IMR-90 (cell line): ENCODE measurements around the gene L3MBTL4. TPM values are rescaled to one million over a fixed set of nuclear protein-coding genes. Genes with fewer than 3 reads are reported as not detected.

Experiments used
- ATAC-seq: fragments of 200-7000 bp; cut with Tn5 transposase; 2 replicates; pipeline ENCODE4 v1.9.1; 2020; ENCODE audit warnings: low read depth, mild to moderate bottlenecking, moderate library complexity
- BruUV-seq: library from RNA; stranded (reverse); fragments of 400-500 nt; replicated peaks from 2 replicates; lab custom pipeline; 2021; lab: Mats Ljungman, UMichigan
- CTCF ChIA-PET: fragments of 300-600 bp; formaldehyde crosslinking; extraction: SDS; loops from one replicate; lab custom pipeline; 2021; ENCODE audit warnings: antibody characterized with exemption; lab: Yijun Ruan, JAX
- POLR2A ChIA-PET: fragments of 300-600 bp; sonication (Branson Sonifier 250); formaldehyde crosslinking; loops from one replicate; lab custom pipeline; 2022; ENCODE audit warnings: antibody characterized with exemption; ENCODE audit not compliant: unreplicated experiment; lab: Charles Lee
- DNase-seq: peaks from one replicate; pipeline ENCODE4 v3.0.0; 2013
- H2AFZ ChIP-seq: replicated peaks from 2 replicates; pipeline ENCODE3; 2013; ENCODE audit warnings: low read length, mild to moderate bottlenecking; ENCODE audit not compliant: poor library complexity
- H2AK5ac ChIP-seq: 2 replicates; pipeline ENCODE4 v1.6.1; 2013; ENCODE audit warnings: low read depth, low read length, inconsistent platforms
- H2AK9ac ChIP-seq: replicated peaks from 2 replicates; pipeline ENCODE3; 2013; ENCODE audit warnings: mild to moderate bottlenecking, low read depth, low read length, moderate library complexity; ENCODE audit not compliant: poor library complexity
- H2BK120ac ChIP-seq: 2 replicates; pipeline ENCODE4 v1.6.1; 2013; ENCODE audit warnings: low read depth, low read length, inconsistent platforms
- H2BK15ac ChIP-seq: 3 replicates; pipeline ENCODE4 v1.6.1; 2013; ENCODE audit warnings: low read depth, low read length, inconsistent platforms
- H2BK20ac ChIP-seq: 2 replicates; pipeline ENCODE4 v1.6.1; 2013; ENCODE audit warnings: low read depth, mild to moderate bottlenecking, inconsistent platforms, low read length, moderate library complexity
- H2BK5ac ChIP-seq: 2 replicates; pipeline ENCODE4 v1.6.1; 2013; ENCODE audit warnings: mild to moderate bottlenecking, low read depth, low read length, inconsistent platforms; ENCODE audit not compliant: poor library complexity, severe bottlenecking
- H3K14ac ChIP-seq: replicated peaks from 2 replicates; pipeline ENCODE4 v1.6.1; 2013; ENCODE audit warnings: low read depth, low read length, inconsistent platforms
- H3K18ac ChIP-seq: 2 replicates; pipeline ENCODE4 v1.6.1; 2013; ENCODE audit warnings: low read depth, low read length, control low read depth
- H3K23ac ChIP-seq: 2 replicates; pipeline ENCODE4 v1.6.1; 2013; ENCODE audit warnings: low read depth, low read length, inconsistent platforms
- H3K27ac ChIP-seq: 2 replicates; pipeline ENCODE4 v1.5.1; 2013; ENCODE audit warnings: mild to moderate bottlenecking, control low read depth, low read length; ENCODE audit not compliant: insufficient read depth
- H3K27me3 ChIP-seq: 2 replicates; pipeline ENCODE4 v1.6.1; 2013; ENCODE audit warnings: low read length; ENCODE audit not compliant: control insufficient read depth, insufficient read depth
- H3K36me3 ChIP-seq: 2 replicates; pipeline ENCODE4 v1.6.1; 2013; ENCODE audit warnings: low read length, mixed read lengths; ENCODE audit not compliant: control insufficient read depth, insufficient read depth
- H3K4ac ChIP-seq: 2 replicates; pipeline ENCODE4 v1.6.1; 2013; ENCODE audit warnings: low read depth, low read length, inconsistent platforms
- H3K4me1 ChIP-seq: 2 replicates; pipeline ENCODE4 v1.6.1; 2013; ENCODE audit warnings: low read length, mixed read lengths; ENCODE audit not compliant: control insufficient read depth, insufficient read depth
- H3K4me2 ChIP-seq: 2 replicates; pipeline ENCODE4 v1.6.1; 2013; ENCODE audit warnings: low read depth, mild to moderate bottlenecking, control low read depth, low read length, moderate library complexity
- H3K4me3 ChIP-seq: 2 replicates; pipeline ENCODE4 v1.5.1; 2013; ENCODE audit warnings: low read depth, mild to moderate bottlenecking, control low read depth, low read length, moderate library complexity; ENCODE audit not compliant: insufficient read depth
- H3K56ac ChIP-seq: 2 replicates; pipeline ENCODE4 v1.6.1; 2013; ENCODE audit warnings: low read length, inconsistent platforms; ENCODE audit not compliant: insufficient read depth; ENCODE audit errors: extremely low read depth
- H3K79me1 ChIP-seq, 2 experiments: 2 replicates each; pipeline ENCODE4 v1.6.1; 2013; ENCODE audit warnings: low read length in 2 of 2, inconsistent platforms in 1 of 2, low read depth in 1 of 2
- H3K9ac ChIP-seq: 2 replicates; pipeline ENCODE4 v1.6.1; 2013; ENCODE audit warnings: low read depth, low read length, control low read depth
- H3K9me1 ChIP-seq: 2 replicates; pipeline ENCODE4 v1.6.1; 2013; ENCODE audit warnings: low read length, inconsistent platforms; ENCODE audit not compliant: insufficient read depth
- H3K9me3 ChIP-seq: 2 replicates; pipeline ENCODE4 v1.6.1; 2013; ENCODE audit warnings: low read length; ENCODE audit not compliant: control insufficient read depth, insufficient read depth
- H4K20me1 ChIP-seq: 2 replicates; pipeline ENCODE4 v1.6.1; 2013; ENCODE audit warnings: low read length, inconsistent platforms; ENCODE audit not compliant: insufficient read depth
- H4K5ac ChIP-seq: 2 replicates; pipeline ENCODE4 v1.6.1; 2013; ENCODE audit warnings: mild to moderate bottlenecking, low read depth, low read length, control low read depth
- H4K8ac ChIP-seq, 2 experiments: 2 replicates each; pipeline ENCODE4 v1.6.1; 2013; ENCODE audit warnings: low read depth in 2 of 2, low read length in 2 of 2, control low read depth in 1 of 2, inconsistent platforms in 1 of 2
- H4K91ac ChIP-seq: 2 replicates; pipeline ENCODE4 v1.6.1; 2013; ENCODE audit warnings: low read depth, low read length, inconsistent platforms; ENCODE audit not compliant: insufficient read depth
- MXI1 ChIP-seq: IDR thresholded peaks from 2 replicates; pipeline ENCODE4 v1.6.1; 2012; ENCODE audit warnings: low read depth, mild to moderate bottlenecking, low read length, moderate library complexity, borderline replicate concordance
- NFE2L2 ChIP-seq: fragments of 150-350 bp; IDR thresholded peaks from 2 replicates; pipeline ENCODE4 v1.6.1; 2016; ENCODE audit warnings: low read depth, mild to moderate bottlenecking, low read length
- RAD21 ChIP-seq: IDR thresholded peaks from 2 replicates; pipeline ENCODE4 v1.6.1; 2012; ENCODE audit warnings: low read length, improper control_type of control experiment
- RCOR1 ChIP-seq: IDR thresholded peaks from 2 replicates; pipeline ENCODE4 v1.6.1; 2012; ENCODE audit warnings: mild to moderate bottlenecking, low read length, improper control_type of control experiment; ENCODE audit not compliant: insufficient replicate concordance
- RFX5 ChIP-seq: IDR thresholded peaks from 2 replicates; pipeline ENCODE4 v1.8.0; 2012; ENCODE audit warnings: low read depth, mild to moderate bottlenecking, low read length, moderate library complexity
- WGBS, 2 experiments: methylation state at CpG; one replicate each; pipeline versions ENCODE4 v1.1.5 to v1.1.7; 2013; ENCODE audit warnings: missing lambda C conversion rate in 2 of 2; ENCODE audit not compliant: insufficient read length in 1 of 2; ENCODE audit errors: extremely low coverage in 2 of 2; 5-methylcytosine and 5-hydroxymethylcytosine counted together
- dilution Hi-C: fragments of 300-500 bp; cut with HindIII; formaldehyde crosslinking; loops from one replicate; pipeline ENCODE4 v1.14.3; 2018; ENCODE audit warnings: low sequenced_read_pairs; ENCODE audit not compliant: unreplicated experiment
- in situ Hi-C: fragments of 300-500 bp; cut with MboI; formaldehyde crosslinking; loops from 3 replicates; pipeline ENCODE4 v1.14.3; 2019; ENCODE audit warnings: low sequenced_read_pairs, inconsistent platforms, mixed read lengths
- intact Hi-C: fragments of 100-400 bp; cut with micrococcal nuclease; formaldehyde crosslinking; loops from 2 replicates; pipeline ENCODE4 v1.10.0; 2022
- polyA plus RNA-seq, 3 experiments: library from polyadenylated mRNA; depleted of rRNA; stranded (reverse); fragments of >200 nt; gene quantifications; 2 replicates each; pipeline ENCODE4 v1.2.3, GENCODE V29; 2012; ENCODE audit warnings: low replicate concordance in 1 of 3
- total RNA-seq: library from RNA; depleted of rRNA; stranded (reverse); fragments of >200 nt; gene quantifications from 2 replicates; pipeline ENCODE4 v1.2.3, GENCODE V29; 2012
- TF ChIP-seq, protein P1 (sequence below): fragments of 150-350 bp; IDR thresholded peaks from 2 replicates; pipeline ENCODE4 v1.6.1; 2017; ENCODE audit warnings: mild to moderate bottlenecking, antibody characterized with exemption, low read length, low read depth

The L3MBTL4 gene
- total and polyA plus RNA-seq, 2 of the 4 experiments (the other 2 are of a cell fraction): under 0.01 to 0.02 TPM

- Histone ChIP-seq H3K56ac (no peak overlapping the region), H3K4me1 (no peaks in the 10 kb centered on the region), H3K27ac (no peak overlapping the region), H2AK9ac (no peak overlapping the region), H3K9me3 (0 out of 2 replicates have a peak, but pooled peaks cover 3% of the 10 kb centered on the region), H4K20me1 (no peaks in the 10 kb centered on the region), H2BK120ac (no peak overlapping the region), H4K5ac (no peak overlapping the region), H4K8ac (no peak overlapping the region), H3K36me3 (no peaks in the 10 kb centered on the region), H3K4me2 (no peak overlapping the region), H3K4ac (no peak overlapping the region), H3K27me3 (peaks cover 34% of the 10 kb centered on the region), H3K9me1 (no peaks in the 10 kb centered on the region), H3K79me1 (no peaks in the 10 kb centered on the region), H3K4me3 (no peak overlapping the region), H3K14ac (no peak overlapping the region), H3K18ac (no peak overlapping the region), H4K91ac (no peak overlapping the region), H3K9ac (no peak overlapping the region), H2AFZ (no peak overlapping the region), H2AK5ac (no peak overlapping the region), H2BK5ac (no peak overlapping the region), H2BK15ac (no peak overlapping the region), H3K23ac (no peak overlapping the region), H2BK20ac (no peak overlapping the region)
- intact Hi-C loops (loop anchor here (10.0 kb wide), 1 partner anchor 472 kb away; no protein-coding TSS in a partner anchor), dilution Hi-C loops (no loop called here), in situ Hi-C loops (no loop called here)
- TF ChIP-seq RAD21 (no peak), RFX5 (no peak), RCOR1 (no peak), NFE2L2 (no peak), MXI1 (no peak)
- TF ChIP-seq, protein P1, sequence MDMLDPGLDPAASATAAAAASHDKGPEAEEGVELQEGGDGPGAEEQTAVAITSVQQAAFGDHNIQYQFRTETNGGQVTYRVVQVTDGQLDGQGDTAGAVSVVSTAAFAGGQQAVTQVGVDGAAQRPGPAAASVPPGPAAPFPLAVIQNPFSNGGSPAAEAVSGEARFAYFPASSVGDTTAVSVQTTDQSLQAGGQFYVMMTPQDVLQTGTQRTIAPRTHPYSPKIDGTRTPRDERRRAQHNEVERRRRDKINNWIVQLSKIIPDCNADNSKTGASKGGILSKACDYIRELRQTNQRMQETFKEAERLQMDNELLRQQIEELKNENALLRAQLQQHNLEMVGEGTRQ: no peak
- BruUV-seq: no TSS peak
- DNase-seq (no peak), ATAC-seq (no peak)
- WGBS, 2 experiments: no CpG with 5 or more reads among the region's 3 CpGs
- ChIA-PET CTCF (no interaction called here), POLR2A (no interaction called here)
These were observed 1.7 kb downstream of the L3MBTL4 start for GRCh38 chr18:6412933-6413472.
